ENCODE data around the gene FRMD4B. TPM values are rescaled to one million over a fixed set of nuclear protein-coding genes. Genes with fewer than 3 reads are reported as not detected.

The FRMD4B gene
- total RNA-seq, 2 experiments from 2014 or later, result not detected

DNA sequence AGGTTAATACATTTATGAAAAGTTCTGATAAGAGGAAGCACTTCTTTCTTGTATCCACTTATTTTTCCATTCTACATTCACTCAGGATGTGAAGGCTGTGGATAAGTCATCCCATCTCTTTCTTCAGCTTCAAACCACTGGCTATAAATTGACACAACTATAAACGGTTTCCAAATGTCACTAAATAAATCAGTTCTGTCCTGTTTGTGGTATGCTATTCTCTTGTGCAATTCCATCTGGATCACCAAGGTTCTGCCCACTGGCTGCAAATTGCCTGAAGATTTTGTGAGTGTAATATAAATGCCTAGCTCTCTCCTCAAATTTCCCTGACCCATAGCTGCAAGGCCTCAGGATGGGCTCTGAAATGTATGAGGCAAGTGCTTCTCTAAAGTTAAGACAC lies 256.4 kb downstream of the FRMD4B start:
- Histone ChIP-seq H3K9me3 (ENCODE audit: low read length) (no peaks in the 10 kb centered on the region), H3K4me3 (ENCODE audit: low read depth, low read length, poor library complexity, severe bottlenecking) (no peak overlapping the region), H2AFZ (ENCODE audit: low read length) (no peak overlapping the region), H3K36me3 (ENCODE audit: insufficient read depth, low read length) (no peaks in the 10 kb centered on the region), H3K27ac (ENCODE audit: low read depth, low read length, poor library complexity, severe bottlenecking) (no peak overlapping the region), H3K9me2 (ENCODE audit: insufficient read depth, low read length) (no peaks in the 10 kb centered on the region), H3K4me1 (ENCODE audit: insufficient read depth, low read length, poor library complexity, severe bottlenecking) (no peaks in the 10 kb centered on the region), H4K20me1 (ENCODE audit: insufficient read depth, low read length) (no peaks in the 10 kb centered on the region), H3K4me2 (ENCODE audit: low read length) (no peak overlapping the region), H3K79me2 (ENCODE audit: insufficient read depth, low read depth, low read length) (no peaks in the 10 kb centered on the region)
- POLR2A ChIA-PET, result no interaction called here
- CTCF ChIA-PET (ENCODE audit: unreplicated experiment), result no interaction called here
- TF ChIP-seq, protein P1, sequence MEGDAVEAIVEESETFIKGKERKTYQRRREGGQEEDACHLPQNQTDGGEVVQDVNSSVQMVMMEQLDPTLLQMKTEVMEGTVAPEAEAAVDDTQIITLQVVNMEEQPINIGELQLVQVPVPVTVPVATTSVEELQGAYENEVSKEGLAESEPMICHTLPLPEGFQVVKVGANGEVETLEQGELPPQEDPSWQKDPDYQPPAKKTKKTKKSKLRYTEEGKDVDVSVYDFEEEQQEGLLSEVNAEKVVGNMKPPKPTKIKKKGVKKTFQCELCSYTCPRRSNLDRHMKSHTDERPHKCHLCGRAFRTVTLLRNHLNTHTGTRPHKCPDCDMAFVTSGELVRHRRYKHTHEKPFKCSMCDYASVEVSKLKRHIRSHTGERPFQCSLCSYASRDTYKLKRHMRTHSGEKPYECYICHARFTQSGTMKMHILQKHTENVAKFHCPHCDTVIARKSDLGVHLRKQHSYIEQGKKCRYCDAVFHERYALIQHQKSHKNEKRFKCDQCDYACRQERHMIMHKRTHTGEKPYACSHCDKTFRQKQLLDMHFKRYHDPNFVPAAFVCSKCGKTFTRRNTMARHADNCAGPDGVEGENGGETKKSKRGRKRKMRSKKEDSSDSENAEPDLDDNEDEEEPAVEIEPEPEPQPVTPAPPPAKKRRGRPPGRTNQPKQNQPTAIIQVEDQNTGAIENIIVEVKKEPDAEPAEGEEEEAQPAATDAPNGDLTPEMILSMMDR (conservative IDR thresholded peaks at IDR 0.05; ENCODE audit: low read length), result no peak
- TF ChIP-seq EZH2phosphoT487 (IDR thresholded peaks at IDR 0.05; ENCODE audit: borderline replicate concordance, low read depth, low read length), result no peak
- intact Hi-C loops (cut with micrococcal nuclease; ENCODE audit: unreplicated experiment), result no loop called here
- no peak for DNase-seq (ENCODE audit: low spot score)
- no TSS peak for BruUV-seq (replicated peaks)

DNA sequence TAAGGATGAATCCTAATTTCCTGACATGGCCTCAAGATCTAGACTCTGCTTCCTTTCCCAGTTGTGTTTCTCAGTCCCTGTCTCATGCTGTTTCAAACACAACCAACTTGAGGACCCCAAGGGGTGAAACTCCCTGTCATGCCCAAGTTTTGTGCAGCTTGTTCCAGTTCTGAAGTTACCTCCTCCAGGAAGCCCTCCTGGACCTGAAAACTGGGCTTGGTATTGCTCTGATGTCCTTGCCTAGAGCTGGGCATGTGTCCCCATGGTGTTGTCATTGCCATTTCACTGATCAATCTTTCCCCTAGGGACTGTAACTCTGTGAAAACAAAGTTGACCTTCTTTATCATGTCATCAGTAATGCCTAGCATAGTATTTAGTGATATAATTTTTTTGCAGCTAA lies 257.4 kb downstream of the FRMD4B start:
- no TSS peak for BruUV-seq (replicated peaks)
- TF ChIP-seq, protein P1 (conservative IDR thresholded peaks at IDR 0.05; ENCODE audit: low read length), result no peak
- no peak for TF ChIP-seq EZH2phosphoT487 (IDR thresholded peaks at IDR 0.05; ENCODE audit: borderline replicate concordance, low read depth, low read length)
- ChIA-PET CTCF (ENCODE audit: unreplicated experiment) (no interaction called here), POLR2A (interaction anchor here (0.6 kb wide), 1 partner anchor 17 kb away, joined by 3 read pairs; no protein-coding TSS in a partner anchor)
- Histone ChIP-seq H3K9me2 (ENCODE audit: insufficient read depth, low read length) (no peaks in the 10 kb centered on the region), H3K4me3 (ENCODE audit: low read depth, low read length, poor library complexity, severe bottlenecking) (no peak overlapping the region), H3K4me2 (ENCODE audit: low read length) (no peak overlapping the region), H3K4me1 (ENCODE audit: insufficient read depth, low read length, poor library complexity, severe bottlenecking) (no peaks in the 10 kb centered on the region), H2AFZ (ENCODE audit: low read length) (no peak overlapping the region), H3K9me3 (ENCODE audit: low read length) (no peaks in the 10 kb centered on the region), H3K79me2 (ENCODE audit: insufficient read depth, low read depth, low read length) (no peaks in the 10 kb centered on the region), H3K36me3 (ENCODE audit: insufficient read depth, low read length) (no peaks in the 10 kb centered on the region), H3K27ac (ENCODE audit: low read depth, low read length, poor library complexity, severe bottlenecking) (no peak overlapping the region), H4K20me1 (ENCODE audit: insufficient read depth, low read length) (no peaks in the 10 kb centered on the region)
- no peak for DNase-seq (ENCODE audit: low spot score)
- intact Hi-C loops (cut with micrococcal nuclease; ENCODE audit: unreplicated experiment), result no loop called here

DNA sequence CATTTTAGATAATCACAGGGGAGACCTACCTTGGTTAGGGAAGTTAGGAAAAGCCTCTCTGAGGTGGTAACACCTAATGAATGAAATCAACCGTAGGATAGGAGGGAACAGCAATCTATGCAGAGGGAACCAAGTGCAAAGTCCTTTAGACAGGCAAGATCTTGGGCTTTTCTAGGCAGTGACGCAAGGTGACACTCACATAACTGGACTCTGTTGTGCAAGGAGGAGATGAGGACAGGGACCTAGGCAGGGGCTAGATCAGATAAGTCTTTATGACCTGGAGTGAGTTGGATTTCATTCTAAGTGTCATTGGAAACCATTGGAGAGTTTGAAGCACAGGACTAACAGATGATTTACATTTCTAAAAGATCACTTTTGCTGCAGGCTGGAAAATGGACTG lies 258.9 kb downstream of the FRMD4B start:
- BruUV-seq (replicated peaks), result no TSS peak
- H2AFZ ChIP-seq (ENCODE audit: low read length), result no peak overlapping the region
- H3K4me1 ChIP-seq (ENCODE audit: insufficient read depth, low read length, poor library complexity, severe bottlenecking), result no peaks in the 10 kb centered on the region
- H4K20me1 ChIP-seq (ENCODE audit: insufficient read depth, low read length), result no peaks in the 10 kb centered on the region
- no peaks in the 10 kb centered on the region for H3K9me2 ChIP-seq (ENCODE audit: insufficient read depth, low read length)
- no peaks in the 10 kb centered on the region for H3K9me3 ChIP-seq (ENCODE audit: low read length)
- intact Hi-C loops (cut with micrococcal nuclease; ENCODE audit: unreplicated experiment), result no loop called here
- no peak overlapping the region for H3K4me2 ChIP-seq (ENCODE audit: low read length)
- H3K27ac ChIP-seq (ENCODE audit: low read depth, low read length, poor library complexity, severe bottlenecking), result no peak overlapping the region
- CTCF ChIA-PET (ENCODE audit: unreplicated experiment), result no interaction called here
- H3K36me3 ChIP-seq (ENCODE audit: insufficient read depth, low read length), result no peaks in the 10 kb centered on the region
- TF ChIP-seq EZH2phosphoT487 (IDR thresholded peaks at IDR 0.05; ENCODE audit: borderline replicate concordance, low read depth, low read length), result no peak
- TF ChIP-seq, protein P1 (conservative IDR thresholded peaks at IDR 0.05; ENCODE audit: low read length), result no peak
- no peak for DNase-seq (ENCODE audit: low spot score)
- no peak overlapping the region for H3K4me3 ChIP-seq (ENCODE audit: low read depth, low read length, poor library complexity, severe bottlenecking)
- H3K79me2 ChIP-seq (ENCODE audit: insufficient read depth, low read depth, low read length), result no peaks in the 10 kb centered on the region
- POLR2A ChIA-PET, result interaction anchor here (0.7 kb wide), 2 partner anchors 180 to 202 kb away, joined by 3 to 4 read pairs; no protein-coding TSS in a partner anchor

All from OCI-LY7 (cell line).